ACC112 (cell line): ENCODE results near the gene ZSCAN21.

Experiments
- H2AFZ ChIP-seq: fragments of 200-600 bp; sonication (generic); one replicate; pipeline ENCODE4 v1.6.0; 2017; ENCODE audit warnings: antibody characterized with exemption, low read length; ENCODE audit not compliant: unreplicated experiment
- H3K27ac ChIP-seq: fragments of 200-600 bp; sonication (generic); 2 replicates; pipeline ENCODE4 v1.5.1; 2014; ENCODE audit warnings: low read depth, mild to moderate bottlenecking, antibody characterized with exemption, low read length, moderate library complexity
- H3K27me3 ChIP-seq: fragments of 200-600 bp; sonication (generic); 2 replicates; pipeline ENCODE4 v1.6.1; 2014; ENCODE audit warnings: mild to moderate bottlenecking, antibody characterized with exemption, low read length, moderate library complexity, mixed read lengths; ENCODE audit not compliant: insufficient read depth
- H3K36me3 ChIP-seq: fragments of 200-600 bp; sonication (generic); 2 replicates; pipeline ENCODE4 v1.6.1; 2016; ENCODE audit warnings: mild to moderate bottlenecking, antibody characterized with exemption, low read length, moderate library complexity, mixed read lengths; ENCODE audit not compliant: insufficient read depth
- H3K4me1 ChIP-seq: fragments of 200-600 bp; sonication (generic); one replicate; pipeline ENCODE4 v1.6.1; 2016; ENCODE audit warnings: low read length, mixed read lengths; ENCODE audit not compliant: insufficient read depth, unreplicated experiment, control insufficient read depth
- H3K4me3 ChIP-seq: fragments of 200-600 bp; sonication (generic); 2 replicates; pipeline ENCODE4 v1.5.1; 2014; ENCODE audit warnings: mild to moderate bottlenecking, low read depth, low read length
- H3K79me2 ChIP-seq: fragments of 200-600 bp; sonication (generic); one replicate; pipeline ENCODE4 v1.6.0; 2016; ENCODE audit warnings: low read length; ENCODE audit not compliant: control insufficient read depth, unreplicated experiment, insufficient read depth

ZSCAN21 gene

DNA sequence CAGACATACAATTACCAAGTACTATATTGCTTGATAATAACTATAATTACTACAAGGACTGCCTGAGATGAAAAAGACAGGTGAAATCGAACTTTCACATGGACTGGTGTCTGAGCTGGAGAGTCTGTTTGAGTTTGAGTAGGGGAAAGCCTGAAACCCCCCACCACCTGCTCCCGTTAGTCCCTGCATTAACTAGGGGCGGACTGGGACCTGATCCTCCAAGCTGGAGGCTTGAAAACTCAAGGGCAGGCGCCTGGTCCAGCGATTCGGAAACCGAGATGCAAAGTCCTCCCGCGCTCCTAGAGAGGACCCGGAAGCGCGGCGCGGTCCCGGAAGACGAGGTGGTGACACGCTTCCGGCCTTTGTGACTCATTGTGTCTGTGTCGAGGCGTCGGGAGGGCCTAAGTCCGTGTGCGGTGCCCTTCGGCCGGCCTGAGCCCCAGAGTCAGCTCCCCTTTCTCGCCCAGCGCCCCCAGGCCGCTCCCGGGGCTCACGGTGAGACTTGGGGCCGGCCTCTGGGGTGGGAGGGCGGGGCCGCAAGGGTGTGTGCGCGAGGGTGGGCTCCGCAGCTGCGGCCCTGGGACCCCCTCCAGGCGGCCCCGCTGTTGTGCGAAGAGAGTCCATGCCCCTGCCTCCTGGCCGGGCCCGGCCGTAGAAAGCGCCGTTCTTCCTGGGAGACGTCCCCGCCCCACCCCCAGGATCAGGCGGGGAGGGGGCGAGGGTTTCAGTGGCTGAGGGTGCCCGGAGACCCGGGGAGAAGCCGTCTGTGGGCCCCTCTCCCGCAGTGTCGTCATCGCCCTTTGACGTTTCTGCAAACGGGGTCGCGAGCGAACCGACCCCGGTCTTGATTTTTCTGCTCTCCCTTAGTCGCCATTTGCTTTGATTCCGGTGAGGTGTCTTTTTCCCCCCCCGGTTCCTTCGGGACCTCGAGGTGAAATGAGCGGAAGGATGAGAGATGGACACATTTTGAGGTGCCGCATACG is 34.1 kb upstream of the ZSCAN21 start, which contains the start of gene ZKSCAN1:
TSS of gene ZKSCAN1 (plus strand) at position 365 of the 983 bp plus-strand sequence. CDS start 7,911 bp downstream, outside the sequence.
- H3K4me1 ChIP-seq = peaks cover 12% of the 10 kb centered on the region

GRCh38 chr7:100016215-100016901 is 33.2 kb upstream of the ZSCAN21 start:
- peak overlapping the region; percentile 93 for H3K4me3 ChIP-seq
- H3K27me3 ChIP-seq = peaks cover 4% of the 10 kb centered on the region; the same call in 1 of the 2 replicates
- no peak overlapping the region for H2AFZ ChIP-seq
- H3K27ac ChIP-seq = peak overlapping the region; percentile 73
- peaks cover 58% of the 10 kb centered on the region for H3K79me2 ChIP-seq
- no peaks in the 10 kb centered on the region for H3K36me3 ChIP-seq
- peaks cover 12% of the 10 kb centered on the region for H3K4me1 ChIP-seq

More for the DNA sequence above, 34.1 kb upstream of the ZSCAN21 start, which contains the start of gene ZKSCAN1:
- H3K36me3 ChIP-seq = no peaks in the 10 kb centered on the region
- H2AFZ ChIP-seq = peak within 1 kb of the TSS; percentile 45
- H3K4me3 ChIP-seq = peak within 1 kb of the TSS; percentile 93
- H3K79me2 ChIP-seq = peaks cover 51% of the 10 kb centered on the region
- H3K27me3 ChIP-seq = peaks cover 6% of the 10 kb centered on the region; the same call in 1 of the 2 replicates
- H3K27ac ChIP-seq = peak within 1 kb of the TSS; percentile 73

- H3K4me1 ChIP-seq = peaks cover 12% of the 10 kb centered on the region
- no peak overlapping the region for H3K27ac ChIP-seq
- no peaks in the 10 kb centered on the region for H3K27me3 ChIP-seq
- peaks cover 66% of the 10 kb centered on the region for H3K79me2 ChIP-seq
- H3K4me3 ChIP-seq = no peak overlapping the region
- no peak overlapping the region for H2AFZ ChIP-seq
- H3K36me3 ChIP-seq = no peaks in the 10 kb centered on the region
Measured at GRCh38 chr7:100017300-100017699, 32.3 kb upstream of the ZSCAN21 start.

- no peak overlapping the region for H2AFZ ChIP-seq
- no peak overlapping the region for H3K27ac ChIP-seq
- H3K4me1 ChIP-seq = peaks cover 12% of the 10 kb centered on the region
- peaks cover 72% of the 10 kb centered on the region for H3K79me2 ChIP-seq
- H3K4me3 ChIP-seq = no peak overlapping the region
- H3K27me3 ChIP-seq = no peaks in the 10 kb centered on the region
- no peaks in the 10 kb centered on the region for H3K36me3 ChIP-seq
Measured at GRCh38 chr7:100017875-100018274, 31.7 kb upstream of the ZSCAN21 start.

- Histone ChIP-seq H3K4me1 (peaks cover 12% of the 10 kb centered on the region), H3K79me2 (peaks cover 72% of the 10 kb centered on the region), H2AFZ (no peak overlapping the region), H3K27ac (no peak overlapping the region), H3K27me3 (no peaks in the 10 kb centered on the region), H3K36me3 (peaks cover 12% of the 10 kb centered on the region; the same call in 1 of the 2 replicates), H3K4me3 (no peak overlapping the region)
Measured at GRCh38 chr7:100019908-100020307, 29.7 kb upstream of the ZSCAN21 start.

DNA sequence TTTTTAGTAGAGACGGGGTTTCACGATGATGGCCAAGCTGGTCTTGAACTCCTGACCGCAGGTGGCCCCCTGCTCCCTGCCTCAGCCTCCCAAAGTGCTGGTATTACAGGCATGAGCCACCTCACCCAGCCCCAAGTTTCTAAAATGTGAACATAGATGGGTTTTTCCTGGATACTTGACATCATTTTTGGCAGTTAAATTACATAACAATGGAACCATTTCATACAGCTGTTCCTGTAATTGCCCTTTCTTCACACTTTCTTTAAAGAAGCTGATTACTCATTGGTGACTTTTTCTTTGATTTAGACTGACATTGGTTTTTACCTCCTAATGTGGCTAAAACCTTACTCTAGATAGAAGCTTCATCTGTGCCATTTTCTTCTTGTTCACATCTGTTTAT is 28.3 kb upstream of the ZSCAN21 start:
- Histone ChIP-seq H3K27ac (no peak overlapping the region), H3K4me3 (no peak overlapping the region), H3K36me3 (peaks cover 17% of the 10 kb centered on the region), H2AFZ (no peak overlapping the region), H3K4me1 (peaks cover 8% of the 10 kb centered on the region), H3K27me3 (no peaks in the 10 kb centered on the region), H3K79me2 (peaks cover 63% of the 10 kb centered on the region)

DNA sequence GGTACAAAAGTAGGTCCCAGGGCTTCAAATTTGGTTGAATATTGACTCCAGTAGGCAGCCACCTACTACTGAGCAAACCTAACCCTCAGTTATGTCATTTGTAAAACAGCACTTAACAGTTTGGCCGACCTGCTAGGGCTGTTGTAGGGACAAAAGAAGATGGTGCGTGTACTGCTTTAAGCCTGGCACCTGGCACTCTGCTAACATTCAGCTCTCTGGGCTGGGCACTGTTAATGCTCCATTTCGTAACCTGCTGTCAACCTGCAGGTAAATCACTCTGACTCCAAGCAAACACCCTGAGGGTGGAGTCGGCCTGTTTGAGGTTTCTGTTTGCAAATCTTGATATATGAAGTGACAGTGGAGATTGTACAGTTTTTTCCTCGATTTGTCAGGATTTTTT is 27.0 kb upstream of the ZSCAN21 start:
- no peak overlapping the region for H3K4me3 ChIP-seq
- no peak overlapping the region for H3K27ac ChIP-seq
- no peaks in the 10 kb centered on the region for H3K27me3 ChIP-seq
- H3K36me3 ChIP-seq = peaks cover 25% of the 10 kb centered on the region
- H3K4me1 ChIP-seq = peaks cover under 1% of the 10 kb centered on the region
- peaks cover 49% of the 10 kb centered on the region for H3K79me2 ChIP-seq
- H2AFZ ChIP-seq = no peak overlapping the region

- Histone ChIP-seq H3K27ac (no peak overlapping the region), H2AFZ (no peak overlapping the region), H3K27me3 (no peaks in the 10 kb centered on the region), H3K79me2 (peaks cover 40% of the 10 kb centered on the region), H3K36me3 (peaks cover 30% of the 10 kb centered on the region), H3K4me1 (peaks cover 3% of the 10 kb centered on the region), H3K4me3 (no peak overlapping the region)
Measured at GRCh38 chr7:100023526-100023925, 26.0 kb upstream of the ZSCAN21 start.

GRCh38 chr7:100024020-100024619 is 25.5 kb upstream of the ZSCAN21 start:
- Histone ChIP-seq H3K79me2 (peaks cover 34% of the 10 kb centered on the region), H3K4me1 (peaks cover 3% of the 10 kb centered on the region), H3K27me3 (no peaks in the 10 kb centered on the region), H3K4me3 (no peak overlapping the region), H3K36me3 (peaks cover 31% of the 10 kb centered on the region), H3K27ac (no peak overlapping the region), H2AFZ (no peak overlapping the region)

- Histone ChIP-seq H3K4me1 (peaks cover 3% of the 10 kb centered on the region), H3K79me2 (peaks cover 6% of the 10 kb centered on the region), H3K27me3 (no peaks in the 10 kb centered on the region), H3K4me3 (no peak overlapping the region), H3K36me3 (peaks cover 54% of the 10 kb centered on the region), H2AFZ (no peak overlapping the region), H3K27ac (no peak overlapping the region)
Measured at GRCh38 chr7:100027197-100027596, 22.4 kb upstream of the ZSCAN21 start.
